ENCODE results near the gene RNF212B. TPM values are rescaled to one million over a fixed set of nuclear protein-coding genes. Genes with fewer than 3 reads are reported as not detected.

RNF212B gene
- total and polyA plus RNA-seq, 2 of the 13 experiments (the other 11 are each of a cell fraction or from before 2014, with no cell fraction given) = 0.05 TPM; not detected in 1

DNA sequence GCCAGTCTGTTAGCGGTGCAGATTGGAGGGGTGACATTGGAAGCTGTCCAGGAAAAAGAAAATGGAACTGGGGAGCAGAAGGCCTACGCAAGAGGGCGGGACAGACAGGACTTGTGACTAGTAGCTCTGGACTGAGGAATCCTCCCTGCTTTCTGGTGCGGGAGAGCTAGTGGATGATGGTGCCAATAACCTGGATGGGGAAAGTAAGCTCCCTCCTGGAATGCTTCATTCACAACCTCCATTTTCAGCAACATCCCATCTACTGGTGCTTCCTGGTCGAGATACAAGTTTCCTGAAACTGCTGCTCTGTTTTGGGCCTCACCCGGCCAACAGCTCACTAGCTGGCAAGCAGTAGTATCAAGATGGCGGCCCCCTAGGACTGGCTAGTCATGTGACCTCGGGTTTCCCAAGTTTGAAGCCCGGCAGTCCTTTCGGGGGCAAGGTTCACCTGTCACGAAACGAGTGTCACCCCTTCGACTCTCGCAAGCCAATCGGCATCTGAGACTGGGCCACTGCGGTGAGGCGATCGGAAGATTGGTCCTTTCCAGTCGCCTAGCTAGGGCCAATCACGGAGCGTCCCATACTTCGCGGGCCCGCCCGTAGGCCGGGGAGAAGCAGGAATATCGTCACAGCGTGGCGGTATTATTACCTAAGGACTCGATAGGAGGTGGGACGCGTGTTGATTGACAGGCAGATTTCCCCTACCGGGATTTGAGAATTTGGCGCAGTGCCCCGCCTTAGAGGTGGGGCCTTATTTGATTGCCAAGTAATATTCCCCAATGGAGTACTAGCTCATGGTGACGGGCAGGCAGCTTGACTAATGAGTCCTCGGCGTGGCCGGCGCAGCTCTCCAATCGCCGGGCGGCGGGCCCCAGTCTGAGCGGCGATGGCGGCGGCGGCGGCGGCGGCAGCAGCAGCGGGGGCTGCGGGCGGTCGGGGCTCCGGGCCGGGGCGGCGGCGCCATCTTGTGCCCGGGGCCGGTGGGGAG is 83.1 kb downstream of the RNF212B start, which contains the start of gene PABPN1 (continued):
- TF ChIP-seq ZBED4 (CRISPR knock-in tag; IDR thresholded peaks at IDR 0.05; ENCODE audit: borderline replicate concordance) = peak; percentile 99
- TF ChIP-seq CREB1 (IDR thresholded peaks at IDR 0.05) = peak; percentile 98
- no peak for TF ChIP-seq CREB1 (CRISPR knock-in tag; IDR thresholded peaks at IDR 0.05)
- no peak for TF ChIP-seq ZNF720 (CRISPR knock-in tag; IDR thresholded peaks at IDR 0.05)
- 0 out of 2 replicates have a peak, but pooled peaks have one; percentile 33 for TF ChIP-seq ZNF674 (CRISPR knock-in tag; IDR thresholded peaks at IDR 0.05; ENCODE audit: low read depth)
- TF ChIP-seq ZBTB10 (CRISPR knock-in tag; IDR thresholded peaks at IDR 0.05; ENCODE audit: borderline replicate concordance) = no peak; the same call in 1 of the 2 replicates
- TF ChIP-seq NR1H2 (CRISPR knock-in tag; IDR thresholded peaks at IDR 0.05; ENCODE audit: borderline replicate concordance, low read depth) = no peak
- TF ChIP-seq ZNF430 (CRISPR knock-in tag; IDR thresholded peaks at IDR 0.05) = peak; percentile 73
- no peak for TF ChIP-seq ZNF207 (IDR thresholded peaks at IDR 0.05; ENCODE audit: borderline replicate concordance)
- TF ChIP-seq DBP (CRISPR knock-in tag; IDR thresholded peaks at IDR 0.05; ENCODE audit: not compliant biosample characterization) = peak; percentile 84
- TF ChIP-seq ATF7-NPFF (CRISPR knock-in tag; IDR thresholded peaks at IDR 0.05; ENCODE audit: low read depth) = peak; percentile 94
- no peak for TF ChIP-seq HDAC6 (IDR thresholded peaks at IDR 0.05; ENCODE audit: low read depth, low read length)
- TF ChIP-seq SKI (IDR thresholded peaks at IDR 0.05; ENCODE audit: partially characterized antibody) = no peak
- TF ChIP-seq THAP8 (CRISPR knock-in tag; IDR thresholded peaks at IDR 0.05; ENCODE audit: borderline replicate concordance) = no peak
- TF ChIP-seq, protein P1, sequence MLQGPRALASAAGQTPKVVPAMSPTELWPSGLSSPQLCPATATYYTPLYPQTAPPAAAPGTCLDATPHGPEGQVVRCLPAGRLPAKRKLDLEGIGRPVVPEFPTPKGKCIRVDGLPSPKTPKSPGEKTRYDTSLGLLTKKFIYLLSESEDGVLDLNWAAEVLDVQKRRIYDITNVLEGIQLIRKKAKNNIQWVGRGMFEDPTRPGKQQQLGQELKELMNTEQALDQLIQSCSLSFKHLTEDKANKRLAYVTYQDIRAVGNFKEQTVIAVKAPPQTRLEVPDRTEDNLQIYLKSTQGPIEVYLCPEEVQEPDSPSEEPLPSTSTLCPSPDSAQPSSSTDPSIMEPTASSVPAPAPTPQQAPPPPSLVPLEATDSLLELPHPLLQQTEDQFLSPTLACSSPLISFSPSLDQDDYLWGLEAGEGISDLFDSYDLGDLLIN (CRISPR knock-in tag; IDR thresholded peaks at IDR 0.05; ENCODE audit: borderline replicate concordance) = 0 out of 2 replicates have a peak, but pooled peaks have one; percentile 44
- TF ChIP-seq, protein P2, sequence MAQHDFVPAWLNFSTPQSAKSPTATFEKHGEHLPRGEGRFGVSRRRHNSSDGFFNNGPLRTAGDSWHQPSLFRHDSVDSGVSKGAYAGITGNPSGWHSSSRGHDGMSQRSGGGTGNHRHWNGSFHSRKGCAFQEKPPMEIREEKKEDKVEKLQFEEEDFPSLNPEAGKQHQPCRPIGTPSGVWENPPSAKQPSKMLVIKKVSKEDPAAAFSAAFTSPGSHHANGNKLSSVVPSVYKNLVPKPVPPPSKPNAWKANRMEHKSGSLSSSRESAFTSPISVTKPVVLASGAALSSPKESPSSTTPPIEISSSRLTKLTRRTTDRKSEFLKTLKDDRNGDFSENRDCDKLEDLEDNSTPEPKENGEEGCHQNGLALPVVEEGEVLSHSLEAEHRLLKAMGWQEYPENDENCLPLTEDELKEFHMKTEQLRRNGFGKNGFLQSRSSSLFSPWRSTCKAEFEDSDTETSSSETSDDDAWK (CRISPR knock-in tag; IDR thresholded peaks at IDR 0.05) = no peak

Data from HepG2 (cell line).